Neuronal stem cell (in vitro differentiated cells): ENCODE measurements around the gene ARHGAP18.

Experiments used
- DNase-seq: peaks from one replicate; pipeline ENCODE4 v3.0.0-alpha.2; 2013; ENCODE audit warnings: low spot score
- H2AFZ ChIP-seq: one replicate; pipeline ENCODE4 v1.6.1; 2013; ENCODE audit warnings: mild to moderate bottlenecking, low read length, inconsistent platforms
- H2AK5ac ChIP-seq: 2 replicates; pipeline ENCODE4 v1.6.1; 2013; ENCODE audit warnings: low read depth, mild to moderate bottlenecking, inconsistent platforms, low read length, moderate library complexity, mixed read lengths
- H2BK120ac ChIP-seq: 2 replicates; pipeline ENCODE4 v1.6.1; 2013; ENCODE audit warnings: low read depth, mild to moderate bottlenecking, inconsistent platforms, low read length, moderate library complexity, mixed read lengths
- H2BK12ac ChIP-seq: one replicate; pipeline ENCODE4 v1.6.1; 2013; ENCODE audit warnings: low read length, inconsistent platforms
- H2BK15ac ChIP-seq: 2 replicates; pipeline ENCODE4 v1.6.1; 2013; ENCODE audit warnings: mild to moderate bottlenecking, low read length, inconsistent platforms, mixed read lengths
- H2BK5ac ChIP-seq: one replicate; pipeline ENCODE4 v1.6.1; 2013; ENCODE audit warnings: inconsistent platforms, mild to moderate bottlenecking, low read length, moderate library complexity
- H3K14ac ChIP-seq: one replicate; pipeline ENCODE4 v1.6.1; 2013; ENCODE audit warnings: low read length, inconsistent platforms
- H3K18ac ChIP-seq: 2 replicates; pipeline ENCODE4 v1.6.1; 2013; ENCODE audit warnings: low read length, inconsistent platforms
- H3K23ac ChIP-seq: 2 replicates; pipeline ENCODE4 v1.6.1; 2013; ENCODE audit warnings: low read depth, mild to moderate bottlenecking, mixed read lengths, low read length, inconsistent platforms; ENCODE audit not compliant: poor library complexity
- H3K27ac ChIP-seq: replicated peaks from 3 replicates; pipeline ENCODE4 v1.5.1; 2013; ENCODE audit warnings: low read length, inconsistent platforms
- H3K27me3 ChIP-seq, 3 experiments: 2 replicates each; pipeline ENCODE4 v1.6.1; 2013; ENCODE audit warnings: low read length in 3 of 3, mild to moderate bottlenecking in 2 of 3, inconsistent platforms in 1 of 3, low read depth in 1 of 3, mixed read lengths in 1 of 3, moderate library complexity in 1 of 3; ENCODE audit not compliant: control insufficient read depth in 3 of 3, insufficient read depth in 3 of 3
- H3K36me3 ChIP-seq, 2 donors: replicated peaks in 1 of 2; 2 replicates each; pipeline ENCODE4 v1.6.1; 2013; ENCODE audit warnings: low read length in 2 of 2; ENCODE audit not compliant: control insufficient read depth in 2 of 2, insufficient read depth in 2 of 2
- H3K4ac ChIP-seq: 2 replicates; pipeline ENCODE4 v1.6.1; 2013; ENCODE audit warnings: inconsistent platforms, mild to moderate bottlenecking, low read length, moderate library complexity
- H3K4me1 ChIP-seq, 2 donors: 1 replicate in 1 of 2; 2 replicates in 1 of 2; pipeline ENCODE4 v1.6.1; 2013; ENCODE audit warnings: low read length in 2 of 2, low read depth in 1 of 2; ENCODE audit not compliant: control insufficient read depth in 2 of 2, insufficient read depth in 1 of 2
- H3K4me2 ChIP-seq: one replicate; pipeline ENCODE4 v1.6.1; 2013; ENCODE audit warnings: mild to moderate bottlenecking, low read length, inconsistent platforms; ENCODE audit not compliant: insufficient read depth, poor library complexity, severe bottlenecking
- H3K4me3 ChIP-seq, 2 donors: 2 replicates each; pipeline ENCODE4 v1.5.1; 2013; ENCODE audit warnings: low read length in 2 of 2, mild to moderate bottlenecking in 2 of 2, inconsistent platforms in 1 of 2, moderate library complexity in 1 of 2
- H3K79me1 ChIP-seq: one replicate; pipeline ENCODE4 v1.6.1; 2013; ENCODE audit warnings: low read depth, mild to moderate bottlenecking, inconsistent platforms, low read length, moderate library complexity
- H3K9ac ChIP-seq: one replicate; pipeline ENCODE4 v1.6.1; 2013; ENCODE audit warnings: mild to moderate bottlenecking, low read depth, low read length, inconsistent platforms; ENCODE audit not compliant: poor library complexity
- H3K9me3 ChIP-seq, 2 donors: replicated peaks in 1 of 2; 2 replicates each; pipeline versions ENCODE3 to v1.6.1; 2013; ENCODE audit warnings: low read length in 2 of 2, mild to moderate bottlenecking in 2 of 2, inconsistent platforms in 1 of 2, low read depth in 1 of 2, mixed read lengths in 1 of 2, moderate library complexity in 1 of 2; ENCODE audit not compliant: control insufficient read depth in 2 of 2, insufficient read depth in 1 of 2
- H4K8ac ChIP-seq: one replicate; pipeline ENCODE4 v1.6.1; 2013; ENCODE audit warnings: low read depth, mild to moderate bottlenecking, inconsistent platforms, low read length, moderate library complexity
- H4K91ac ChIP-seq: one replicate; pipeline ENCODE4 v1.6.1; 2013; ENCODE audit warnings: low read length, low read depth, mild to moderate bottlenecking, inconsistent platforms; ENCODE audit not compliant: poor library complexity
- WGBS, 2 donors: extraction: QIAGEN DNeasy Blood & Tissue Kit; methylation state at CpG; one replicate each; pipeline ENCODE4 v1.1.7; 2013; ENCODE audit warnings: missing lambda C conversion rate in 2 of 2, mixed read lengths in 1 of 2; ENCODE audit not compliant: insufficient read length in 2 of 2, insufficient replicate concordance in 1 of 2; ENCODE audit errors: extremely low coverage in 2 of 2; 5-methylcytosine and 5-hydroxymethylcytosine counted together

The ARHGAP18 gene

DNA sequence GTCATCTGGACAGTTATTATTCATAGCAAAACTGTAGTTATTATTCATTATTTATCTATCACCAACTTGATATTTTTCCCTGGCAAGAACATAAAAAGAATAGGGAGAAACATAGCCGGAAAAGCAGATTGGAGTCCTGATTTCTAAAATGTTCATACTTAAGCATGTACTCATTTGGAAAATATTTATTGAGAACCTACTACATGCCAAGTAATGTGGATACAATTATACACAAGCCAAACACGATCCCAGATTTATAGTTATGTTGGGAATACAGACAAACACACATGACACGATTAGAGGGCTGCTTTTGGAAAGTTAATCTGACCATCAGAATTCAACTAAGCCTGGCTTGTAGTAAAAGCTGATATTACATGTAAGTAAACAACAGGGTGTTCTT is 30.7 kb downstream of the ARHGAP18 start:
- no peak overlapping the region for H4K91ac ChIP-seq
- H3K4me2 ChIP-seq = no peak overlapping the region
- H2BK120ac ChIP-seq = no peak overlapping the region
- no peak overlapping the region for H3K9ac ChIP-seq
- H2BK5ac ChIP-seq = no peak overlapping the region
- H3K23ac ChIP-seq = no peak overlapping the region
- no peak overlapping the region for H3K18ac ChIP-seq
- H3K14ac ChIP-seq = no peak overlapping the region
- H3K4me3 ChIP-seq = no peak overlapping the region
- peaks cover 0 to 7% of the 10 kb centered on the region in 2 donors for H3K4me1 ChIP-seq
- DNase-seq = no peak
- no peak overlapping the region for H3K27ac ChIP-seq
- no peaks in the 10 kb centered on the region for H3K9me3 ChIP-seq
- no peaks in the 10 kb centered on the region for H3K79me1 ChIP-seq
- H2AFZ ChIP-seq = peak overlapping the region; percentile 48
- no peak overlapping the region for H4K8ac ChIP-seq
- H2AK5ac ChIP-seq = no peak overlapping the region
- no peak overlapping the region for H2BK12ac ChIP-seq
- no peak overlapping the region for H2BK15ac ChIP-seq
- no peaks in the 10 kb centered on the region for H3K27me3 ChIP-seq
- H3K36me3 ChIP-seq = no peaks in the 10 kb centered on the region
- WGBS, 2 donors = no CpG with 5 or more reads among the region's 3 CpGs
- no peak overlapping the region for H3K4ac ChIP-seq

DNA sequence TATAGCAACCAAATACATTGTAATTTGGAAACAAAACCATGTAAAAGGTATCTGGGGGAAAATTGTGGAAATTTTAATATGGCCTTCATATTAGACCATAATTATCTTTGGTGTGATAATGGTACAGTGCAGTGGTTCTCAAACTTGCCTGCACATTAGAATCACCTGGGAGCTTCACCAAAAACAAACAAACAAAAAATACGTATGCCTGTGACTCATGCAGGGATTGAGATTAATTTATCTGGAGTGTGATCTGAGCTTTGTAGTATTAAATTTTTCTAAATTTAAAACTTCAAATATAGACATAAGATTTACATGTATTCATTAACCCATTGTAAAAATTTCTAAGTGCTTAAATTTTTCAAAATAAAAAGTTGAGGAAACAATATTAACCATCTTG is 31.5 kb downstream of the ARHGAP18 start:
- no peak for DNase-seq
- Histone ChIP-seq H3K9me3 (no peaks in the 10 kb centered on the region), H2AK5ac (no peak overlapping the region), H2BK120ac (no peak overlapping the region), H3K27me3 (no peaks in the 10 kb centered on the region), H3K4ac (no peak overlapping the region), H4K8ac (no peak overlapping the region), H3K79me1 (no peaks in the 10 kb centered on the region), H2BK12ac (no peak overlapping the region), H3K14ac (no peak overlapping the region), H3K23ac (no peak overlapping the region), H4K91ac (no peak overlapping the region), H2BK15ac (no peak overlapping the region), H3K9ac (no peak overlapping the region), H3K4me1 (no peaks in the 10 kb centered on the region), H2AFZ (no peak overlapping the region), H2BK5ac (no peak overlapping the region), H3K27ac (no peak overlapping the region), H3K4me2 (no peak overlapping the region), H3K4me3 (no peak overlapping the region), H3K36me3 (no peaks in the 10 kb centered on the region), H3K18ac (no peak overlapping the region)
- WGBS, 2 donors = no CpG with 5 or more reads among the region's 1 CpG

DNA sequence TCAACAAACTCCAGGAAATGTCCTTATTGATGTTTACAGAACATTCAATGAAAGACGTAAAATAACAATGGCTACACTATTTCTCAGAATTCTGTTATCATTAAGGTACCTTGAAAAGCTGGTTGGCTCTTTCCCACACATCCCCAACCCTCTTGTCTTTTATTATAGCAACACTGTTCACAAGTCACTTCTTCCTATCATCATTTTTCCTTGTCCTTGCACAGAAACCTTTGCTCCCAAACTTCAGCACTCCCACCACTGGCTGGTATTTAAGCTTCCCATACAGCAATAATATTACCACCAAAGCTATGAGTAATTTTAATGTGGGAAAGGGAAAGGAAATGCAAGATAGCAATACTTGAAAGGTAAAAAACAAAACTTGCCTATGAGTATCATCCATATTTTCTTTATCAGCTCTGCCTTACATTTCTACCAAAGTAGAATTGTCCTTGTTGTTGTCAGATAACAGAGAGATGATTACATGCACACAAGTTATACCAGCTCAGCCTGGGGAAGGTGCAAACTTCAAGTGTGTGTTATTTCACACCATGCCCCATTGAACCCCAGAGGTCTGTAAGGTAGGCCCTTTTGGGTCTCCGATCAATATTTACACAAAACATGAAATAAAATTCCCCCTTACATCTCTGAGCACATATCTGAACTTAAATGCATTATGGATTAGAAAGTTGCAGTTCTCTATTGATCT is 32.2 kb downstream of the ARHGAP18 start:
- Histone ChIP-seq H3K14ac (no peak overlapping the region), H3K4me2 (no peak overlapping the region), H2AFZ (no peak overlapping the region), H3K9ac (no peak overlapping the region), H2BK120ac (no peak overlapping the region), H2BK15ac (no peak overlapping the region), H2BK12ac (no peak overlapping the region), H3K27ac (no peak overlapping the region), H2AK5ac (no peak overlapping the region), H2BK5ac (no peak overlapping the region), H3K4me1 (no peaks in the 10 kb centered on the region), H3K79me1 (no peaks in the 10 kb centered on the region), H3K18ac (no peak overlapping the region), H3K4ac (no peak overlapping the region), H4K8ac (no peak overlapping the region), H3K23ac (no peak overlapping the region), H3K36me3 (no peaks in the 10 kb centered on the region), H3K9me3 (no peaks in the 10 kb centered on the region), H3K27me3 (no peaks in the 10 kb centered on the region), H4K91ac (no peak overlapping the region), H3K4me3 (no peak overlapping the region)
- no peak for DNase-seq
- no CpG with 5 or more reads among the region's 2 CpGs for WGBS, 2 donors

GRCh38 chr6:129675669-129676472 is 34.1 kb downstream of the ARHGAP18 start:
- Histone ChIP-seq H2BK5ac (no peak overlapping the region), H3K14ac (no peak overlapping the region), H3K4ac (no peak overlapping the region), H3K4me2 (no peak overlapping the region), H4K8ac (no peak overlapping the region), H3K23ac (no peak overlapping the region), H3K18ac (no peak overlapping the region), H4K91ac (no peak overlapping the region), H3K4me3 (no peak overlapping the region), H2BK12ac (no peak overlapping the region), H2BK120ac (no peak overlapping the region), H3K27me3 (no peaks in the 10 kb centered on the region), H3K79me1 (no peaks in the 10 kb centered on the region), H2AK5ac (no peak overlapping the region), H3K9me3 (no peaks in the 10 kb centered on the region), H3K4me1 (no peaks in the 10 kb centered on the region), H3K27ac (no peak overlapping the region), H3K9ac (no peak overlapping the region), H3K36me3 (no peaks in the 10 kb centered on the region), H2AFZ (no peak overlapping the region), H2BK15ac (no peak overlapping the region)
- no peak for DNase-seq
- WGBS, 2 donors = no CpG with 5 or more reads among the region's 5 CpGs
